HL-60 (cell line): ENCODE data around the gene DENND4A.

Experiments
- GABPA ChIP-seq: IDR thresholded peaks from 2 replicates; pipeline ENCODE4 v1.6.1; 2012; ENCODE audit warnings: low read depth
- POLR2AphosphoS5 ChIP-seq: IDR thresholded peaks from 2 replicates; pipeline ENCODE4 v1.6.1; 2012; ENCODE audit warnings: low read depth
- REST ChIP-seq: IDR thresholded peaks from 2 replicates; pipeline ENCODE4 v1.6.1; 2012; ENCODE audit warnings: low read depth; ENCODE audit not compliant: insufficient replicate concordance
- SPI1 ChIP-seq: IDR thresholded peaks from 2 replicates; pipeline ENCODE4 v1.6.1; 2012; ENCODE audit warnings: low read depth, mild to moderate bottlenecking, borderline replicate concordance
- TF ChIP-seq, protein P1 (sequence below): IDR thresholded peaks from one replicate; pipeline ENCODE4 v1.5.1; 2011; ENCODE audit warnings: low read length, control low read depth, inconsistent platforms; ENCODE audit not compliant: insufficient read depth

GRCh38 chr15:65623103-65623502, 169.0 kb downstream of the DENND4A start:
- no peak for TF ChIP-seq REST
- TF ChIP-seq, protein P1, sequence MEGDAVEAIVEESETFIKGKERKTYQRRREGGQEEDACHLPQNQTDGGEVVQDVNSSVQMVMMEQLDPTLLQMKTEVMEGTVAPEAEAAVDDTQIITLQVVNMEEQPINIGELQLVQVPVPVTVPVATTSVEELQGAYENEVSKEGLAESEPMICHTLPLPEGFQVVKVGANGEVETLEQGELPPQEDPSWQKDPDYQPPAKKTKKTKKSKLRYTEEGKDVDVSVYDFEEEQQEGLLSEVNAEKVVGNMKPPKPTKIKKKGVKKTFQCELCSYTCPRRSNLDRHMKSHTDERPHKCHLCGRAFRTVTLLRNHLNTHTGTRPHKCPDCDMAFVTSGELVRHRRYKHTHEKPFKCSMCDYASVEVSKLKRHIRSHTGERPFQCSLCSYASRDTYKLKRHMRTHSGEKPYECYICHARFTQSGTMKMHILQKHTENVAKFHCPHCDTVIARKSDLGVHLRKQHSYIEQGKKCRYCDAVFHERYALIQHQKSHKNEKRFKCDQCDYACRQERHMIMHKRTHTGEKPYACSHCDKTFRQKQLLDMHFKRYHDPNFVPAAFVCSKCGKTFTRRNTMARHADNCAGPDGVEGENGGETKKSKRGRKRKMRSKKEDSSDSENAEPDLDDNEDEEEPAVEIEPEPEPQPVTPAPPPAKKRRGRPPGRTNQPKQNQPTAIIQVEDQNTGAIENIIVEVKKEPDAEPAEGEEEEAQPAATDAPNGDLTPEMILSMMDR, result no peak
- no peak for TF ChIP-seq POLR2AphosphoS5
- no peak for TF ChIP-seq GABPA
- TF ChIP-seq SPI1, result no peak
